ENCODE data around the gene TLE2.
A peak's percentile ranks its signal among the peaks of the same experiment; 100 is the strongest.

Gene TLE2

DNA sequence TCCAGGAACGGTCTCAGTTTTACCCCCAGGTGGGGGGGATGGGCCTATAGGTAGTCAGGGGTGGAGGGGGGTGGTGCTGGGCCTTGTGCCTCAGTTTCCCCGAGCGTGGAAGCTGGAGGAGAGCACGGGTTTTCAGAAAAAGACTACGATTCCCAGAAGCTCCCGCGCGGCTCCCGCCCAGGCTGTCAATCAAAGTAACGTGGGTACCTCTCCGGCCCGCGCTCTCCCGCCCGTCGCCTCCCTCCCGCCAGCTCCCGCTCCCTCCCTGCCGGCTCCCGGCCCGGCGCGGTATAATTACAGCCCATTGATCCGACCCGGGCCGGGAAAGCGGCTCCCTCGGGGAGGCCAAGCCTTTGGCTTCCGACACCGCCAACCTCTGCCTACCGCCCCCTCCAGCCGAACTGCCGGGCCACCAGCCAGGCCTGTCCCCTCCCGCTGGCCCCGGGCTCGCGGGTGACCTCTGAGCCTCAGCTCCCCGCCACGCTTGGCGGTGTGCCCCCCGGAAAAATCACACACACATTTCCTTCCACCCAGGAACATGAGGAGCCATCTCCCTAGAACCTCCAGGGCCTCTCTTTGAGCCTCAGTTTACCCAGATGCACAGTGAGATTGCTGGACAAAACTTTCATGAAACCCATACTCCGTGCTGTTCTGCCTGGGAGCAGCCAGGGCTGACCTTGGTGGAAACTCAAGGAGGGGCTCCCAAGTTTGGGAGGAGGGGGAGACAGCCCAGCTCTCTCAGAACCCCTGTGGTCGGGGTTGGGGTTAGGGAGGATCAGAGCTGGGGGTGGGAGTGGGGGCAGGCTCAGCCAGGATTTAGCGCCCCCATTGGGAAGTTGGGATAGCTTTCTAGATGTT is 7.3 kb upstream of the TLE2 start:
- peak; percentile 85 for DNase-seq

DNA sequence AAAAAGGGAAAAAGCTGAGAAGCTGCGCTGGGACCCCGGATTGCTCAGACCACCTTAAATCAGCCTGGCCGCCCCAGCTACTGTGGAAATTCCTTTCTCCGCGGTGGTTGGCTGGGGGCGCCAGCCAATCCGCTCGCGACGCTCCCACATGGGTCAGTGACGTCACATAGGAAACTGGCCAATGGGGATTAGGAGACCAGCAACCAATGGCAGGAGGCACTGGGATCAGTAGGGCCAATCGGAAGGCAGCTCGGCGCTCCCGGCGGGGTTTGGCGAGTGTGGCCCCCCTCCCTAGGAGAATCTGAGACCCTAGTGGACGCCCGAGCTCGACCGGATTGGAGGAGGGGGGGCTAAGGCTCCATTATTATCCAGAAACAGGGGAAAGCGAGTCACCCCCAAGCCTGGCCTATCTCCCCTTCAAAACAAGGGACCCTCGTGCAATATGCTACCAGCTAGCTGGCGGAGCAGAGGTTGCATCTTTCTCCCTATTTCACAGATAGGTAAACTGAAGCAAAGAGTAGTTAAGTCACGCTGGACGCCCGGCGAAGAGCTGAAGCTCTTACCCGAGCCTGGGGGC is 6.5 kb upstream of the TLE2 start:
- DNase-seq, result peak; percentile 97

DNA sequence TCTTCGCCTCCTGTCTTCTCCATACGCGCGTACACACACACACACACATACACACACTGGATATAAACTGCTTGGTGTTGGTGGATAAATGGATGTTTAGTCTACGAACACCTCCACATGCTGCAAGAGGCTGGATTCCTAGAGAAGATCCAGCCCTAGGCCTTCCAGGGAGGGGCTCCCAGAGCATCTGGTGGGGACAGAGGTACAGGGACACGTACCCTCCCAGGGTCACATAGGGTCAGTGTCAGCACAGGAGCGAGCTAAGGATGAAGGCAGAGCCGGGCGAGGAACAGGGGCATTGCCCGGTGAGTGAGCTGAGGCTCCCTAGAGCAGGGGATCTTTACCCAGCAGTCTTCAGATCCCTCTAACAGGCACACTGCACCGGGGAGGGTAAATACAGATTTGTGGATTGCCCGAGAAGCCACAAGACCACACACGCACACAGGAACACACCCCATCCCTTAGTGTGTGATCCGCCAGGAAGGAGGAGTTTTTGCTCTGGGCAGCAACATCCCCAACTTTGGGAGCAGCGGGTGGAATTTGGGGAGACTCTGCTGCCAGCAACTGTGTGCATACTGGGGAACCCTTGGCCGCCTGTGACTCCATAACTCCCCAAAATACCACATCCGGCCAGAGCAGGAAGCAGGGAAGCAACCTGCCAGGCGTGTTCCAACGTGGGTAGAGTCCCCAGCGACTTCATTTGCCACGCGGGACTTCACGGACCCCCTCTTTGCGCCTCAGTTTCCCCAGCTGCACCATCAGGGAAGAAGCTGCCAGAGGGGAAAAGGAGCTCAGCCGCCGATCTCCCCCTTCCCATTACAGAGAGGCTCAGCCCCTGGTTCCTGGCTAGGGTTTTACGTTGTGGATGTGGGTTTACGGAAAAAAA is 5.8 kb upstream of the TLE2 start:
- no peak for DNase-seq

DNA sequence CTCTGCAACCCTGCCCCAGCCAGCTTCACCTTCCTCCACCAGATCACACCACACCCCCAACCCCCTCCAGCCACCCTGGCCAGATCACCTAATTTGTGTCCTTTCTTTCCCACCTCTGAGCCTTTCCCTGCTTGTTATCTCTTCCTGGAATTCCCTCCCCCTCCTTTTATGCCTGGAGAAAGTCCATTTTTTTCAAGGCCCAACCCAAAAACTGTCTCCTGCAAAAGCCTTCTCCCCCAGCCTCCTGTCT is 5.3 kb upstream of the TLE2 start:
- DNase-seq, result no peak

DNA sequence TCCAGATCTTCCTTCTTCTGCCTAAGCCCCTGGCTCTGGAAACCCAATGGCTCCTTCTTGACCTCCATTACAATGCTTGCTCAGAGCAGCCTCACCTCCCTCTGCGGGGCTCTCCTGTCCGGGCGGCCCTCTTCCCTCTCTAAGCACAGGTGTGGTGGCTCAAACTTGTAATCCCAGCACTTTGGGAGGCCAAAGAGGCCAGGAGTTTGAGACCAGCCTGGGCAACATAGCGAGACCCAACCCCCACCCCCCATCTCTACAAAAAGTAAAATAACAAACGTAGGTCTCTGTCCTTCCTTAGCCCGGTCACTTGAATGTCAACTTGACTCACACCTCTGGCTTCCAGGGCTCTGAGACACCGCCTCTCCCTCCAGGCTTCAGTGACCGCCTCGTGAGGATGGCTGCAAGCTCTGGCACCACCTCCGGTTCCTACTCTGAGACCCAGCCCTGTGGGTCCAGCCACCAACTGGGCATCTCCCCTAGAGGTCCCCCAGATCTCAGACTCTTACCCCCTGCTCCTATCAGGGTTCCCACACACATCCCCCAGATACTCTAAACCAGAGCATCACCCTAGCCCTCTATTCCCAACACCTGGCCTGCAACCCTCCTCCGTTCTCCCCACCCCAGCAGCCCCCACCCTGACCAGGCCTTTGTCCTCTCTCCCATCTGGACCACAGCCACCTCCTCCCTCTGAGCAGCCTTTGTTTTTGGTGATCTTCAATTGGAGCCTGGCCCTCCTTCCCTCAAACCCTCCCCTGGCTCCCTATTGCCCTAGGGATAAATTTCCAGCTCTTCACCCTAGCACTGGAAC is 4.7 kb upstream of the TLE2 start:
- DNase-seq, result no peak

DNA sequence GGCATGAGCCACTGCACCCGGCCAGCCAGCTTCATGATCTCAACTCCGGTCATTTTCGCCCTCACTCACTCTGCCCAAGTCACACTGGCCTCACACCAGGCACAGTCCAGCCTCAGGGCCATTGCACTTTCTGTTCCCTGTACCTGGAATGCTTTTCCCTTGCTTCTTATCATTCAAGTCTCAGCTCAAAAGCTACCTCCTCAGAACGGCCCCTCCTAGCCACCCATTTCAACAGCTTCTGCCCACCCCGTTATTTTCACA is 2.5 kb upstream of the TLE2 start:
- no peak for DNase-seq

DNA sequence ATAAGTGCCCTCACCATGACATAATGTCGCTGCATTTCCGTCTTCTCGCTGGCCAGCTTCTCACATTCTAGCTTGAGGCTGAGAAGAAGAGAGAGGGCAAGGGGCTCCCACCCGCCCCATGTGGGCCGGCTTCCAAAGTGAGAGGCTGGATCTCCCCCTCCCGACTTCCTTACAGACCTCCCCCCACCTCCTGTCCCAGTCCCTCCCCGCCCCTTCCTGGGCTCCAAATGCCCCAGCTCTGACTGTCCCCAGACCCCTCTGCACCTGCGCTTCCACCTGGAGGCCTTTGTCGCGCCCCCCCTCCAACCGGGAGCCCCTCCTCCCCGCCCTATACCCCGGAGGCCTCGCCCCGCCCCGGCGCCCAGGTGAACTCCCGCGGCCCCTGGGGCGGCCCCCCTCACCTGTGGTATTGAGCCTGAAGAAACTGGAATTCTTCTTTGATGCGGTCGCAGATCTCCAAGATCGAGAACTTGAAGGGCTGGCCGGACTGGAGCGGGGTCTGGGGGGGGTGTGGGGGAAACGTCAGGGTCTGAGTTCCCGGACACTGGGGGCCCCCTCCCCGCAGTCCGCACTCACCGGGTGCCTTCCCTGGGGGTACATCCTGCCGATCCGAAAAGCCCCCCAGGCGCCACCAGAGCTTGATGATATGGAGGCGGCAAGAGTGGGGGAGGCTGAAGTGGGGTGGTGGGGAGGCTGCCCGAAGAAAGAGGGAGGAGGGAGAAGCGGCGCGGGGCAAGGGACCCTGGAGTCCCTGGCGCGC is 595 bp downstream of the TLE2 start:
- no peak for DNase-seq

DNA sequence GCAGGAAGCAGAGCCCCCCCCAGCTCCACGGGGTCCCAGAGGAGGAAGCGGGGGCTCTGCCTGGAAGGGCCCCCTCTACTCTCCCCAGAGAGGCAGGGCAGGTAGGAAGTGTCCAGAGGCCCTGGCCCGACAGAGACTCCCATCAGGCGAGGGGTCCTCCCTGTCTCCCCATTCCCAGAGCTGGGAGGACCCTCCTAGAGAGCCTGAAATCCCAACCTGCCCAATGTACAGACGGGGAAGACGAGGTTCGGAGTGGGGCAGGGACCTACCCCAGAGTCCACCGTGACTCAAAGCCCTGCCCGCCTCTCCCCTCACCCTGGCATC is 1.1 kb downstream of the TLE2 start:
- DNase-seq, result no peak

DNA sequence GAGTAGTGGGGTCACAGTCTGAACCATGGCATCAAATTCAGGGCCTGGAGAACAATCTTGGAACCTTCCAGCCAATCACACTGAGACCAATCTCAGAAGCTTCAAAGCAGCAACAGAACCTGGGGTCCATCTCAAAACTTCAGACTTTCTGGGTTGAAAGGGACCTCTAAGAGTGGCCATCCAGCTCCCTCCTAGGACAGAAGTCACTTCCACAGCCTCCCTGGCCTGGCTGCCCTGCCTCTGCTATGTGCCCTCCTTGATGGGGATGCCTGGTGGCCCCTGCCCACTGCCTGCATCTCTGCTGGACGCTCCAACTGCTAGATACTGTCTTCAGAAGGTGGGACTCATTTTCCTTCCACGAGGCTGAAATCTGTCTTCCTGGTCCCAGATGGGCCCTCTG is 1.8 kb downstream of the TLE2 start:
- DNase-seq, result no peak

DNA sequence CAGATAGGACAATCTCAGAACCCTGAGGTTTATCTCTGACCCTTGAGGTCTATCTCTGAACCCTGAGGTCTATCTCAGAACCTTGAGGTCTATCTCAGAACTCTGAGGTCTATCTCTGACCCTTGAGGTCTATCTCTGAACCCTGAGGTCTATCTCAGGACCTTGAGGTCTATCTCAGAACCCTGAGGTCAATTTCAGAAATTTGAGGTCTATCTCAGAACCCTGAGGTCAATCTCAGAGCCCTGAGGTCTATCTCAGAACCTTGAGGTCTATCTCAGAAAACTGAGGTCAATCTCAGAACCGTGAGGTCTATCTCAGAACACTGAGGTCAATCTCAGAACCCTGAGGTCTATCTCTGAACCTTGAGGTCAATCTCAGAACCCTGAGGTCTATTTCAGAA is 2.3 kb downstream of the TLE2 start:
- DNase-seq, result no peak

DNA sequence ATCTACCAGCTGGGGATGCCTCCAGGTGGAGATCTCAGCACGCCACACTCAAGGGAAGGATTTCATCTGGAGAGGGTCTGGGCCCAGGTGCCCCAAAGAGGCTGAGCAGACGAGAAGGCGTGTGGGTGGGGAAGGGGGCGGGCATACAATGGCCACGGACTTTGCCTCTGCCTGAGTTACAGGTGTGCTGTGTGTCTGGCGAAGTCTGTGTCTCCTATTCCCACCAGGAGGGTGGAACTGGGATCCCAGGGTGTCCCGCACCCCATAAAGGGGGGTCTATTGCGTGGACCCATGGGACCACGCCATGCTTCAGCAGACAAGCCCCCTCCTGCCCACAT is 3.6 kb downstream of the TLE2 start:
- DNase-seq, result no peak

DNA sequence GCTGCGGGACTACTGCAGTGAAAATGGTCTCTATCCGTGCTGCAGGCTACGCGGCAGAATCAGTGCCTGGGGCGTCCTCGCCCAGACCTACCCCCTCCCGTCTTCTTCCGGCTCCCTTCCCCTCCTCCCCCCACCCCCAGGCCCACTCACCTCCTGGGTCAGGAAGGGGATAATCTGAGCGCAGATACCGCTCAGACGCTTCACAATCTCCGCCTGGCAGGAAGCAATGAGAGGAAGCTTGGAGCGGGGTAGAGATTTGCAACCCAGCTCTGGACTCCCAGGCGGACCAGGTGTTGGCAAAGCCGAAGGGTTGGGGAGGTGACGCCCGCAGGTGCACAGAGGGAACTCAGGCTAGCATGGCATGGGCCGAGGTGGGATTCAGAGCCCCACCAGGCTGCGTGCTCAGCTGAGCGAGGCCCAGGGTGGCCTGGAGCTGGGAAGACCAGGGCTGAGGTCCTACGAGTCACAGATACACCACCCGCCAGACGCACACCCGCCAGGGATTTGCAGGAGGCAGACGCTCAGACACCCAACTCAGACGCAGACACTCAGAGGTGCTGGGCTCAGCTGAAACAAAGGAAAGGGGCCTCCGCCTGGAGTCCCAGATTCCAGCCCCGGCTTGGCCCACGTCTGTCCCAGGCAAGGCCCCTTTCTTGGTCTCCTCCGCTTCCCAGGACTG is 4.1 kb downstream of the TLE2 start:
- DNase-seq, result no peak

DNA sequence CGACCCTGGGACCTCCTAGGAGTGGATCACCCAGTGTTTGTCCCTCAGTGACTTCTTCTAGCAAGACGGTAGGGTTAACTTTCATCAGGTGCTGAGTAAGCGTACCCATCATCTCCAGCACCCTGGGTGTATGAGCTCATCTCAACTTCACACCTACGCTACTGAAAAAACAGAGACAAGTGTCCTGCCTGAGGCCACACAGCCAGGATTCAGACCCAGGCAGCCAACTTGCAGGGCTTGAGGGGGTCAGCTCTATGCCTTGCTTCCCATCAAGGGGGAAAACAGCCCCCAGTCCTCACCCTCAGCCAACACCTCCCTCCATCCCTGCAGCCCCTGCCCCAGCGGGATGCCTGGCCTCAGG is 4.6 kb downstream of the TLE2 start:
- no peak for DNase-seq

DNA sequence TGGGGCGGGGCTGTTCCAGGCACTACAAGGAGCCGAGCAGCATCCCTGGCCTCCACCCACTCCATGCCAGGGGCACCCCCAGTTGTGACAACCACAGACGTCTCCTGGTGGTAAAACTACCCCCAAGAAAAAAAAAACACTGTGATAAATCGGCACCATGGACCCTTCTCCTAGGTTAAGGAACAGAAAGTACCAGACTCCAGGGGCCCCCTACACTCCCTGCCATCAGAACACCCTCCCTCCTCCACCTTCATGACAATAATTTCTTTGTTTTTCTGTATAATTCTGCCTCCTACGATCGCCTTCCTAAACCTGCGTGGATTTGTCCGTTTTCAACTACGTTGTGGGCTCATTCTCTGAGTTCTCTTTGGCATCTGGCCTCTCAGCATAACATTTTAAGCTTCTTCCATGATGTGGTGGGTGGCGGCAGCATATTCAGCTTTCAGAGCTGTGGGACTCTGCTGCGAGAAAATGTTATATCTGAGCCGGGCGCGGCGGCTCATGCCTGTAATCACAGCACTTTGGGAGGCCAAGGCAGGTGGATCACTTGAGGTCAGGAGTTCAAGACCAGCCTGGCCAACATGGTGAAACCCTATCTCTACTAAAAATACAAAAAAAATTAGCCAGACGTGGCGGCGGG is 8.6 kb downstream of the TLE2 start:
- no peak for DNase-seq

DNA sequence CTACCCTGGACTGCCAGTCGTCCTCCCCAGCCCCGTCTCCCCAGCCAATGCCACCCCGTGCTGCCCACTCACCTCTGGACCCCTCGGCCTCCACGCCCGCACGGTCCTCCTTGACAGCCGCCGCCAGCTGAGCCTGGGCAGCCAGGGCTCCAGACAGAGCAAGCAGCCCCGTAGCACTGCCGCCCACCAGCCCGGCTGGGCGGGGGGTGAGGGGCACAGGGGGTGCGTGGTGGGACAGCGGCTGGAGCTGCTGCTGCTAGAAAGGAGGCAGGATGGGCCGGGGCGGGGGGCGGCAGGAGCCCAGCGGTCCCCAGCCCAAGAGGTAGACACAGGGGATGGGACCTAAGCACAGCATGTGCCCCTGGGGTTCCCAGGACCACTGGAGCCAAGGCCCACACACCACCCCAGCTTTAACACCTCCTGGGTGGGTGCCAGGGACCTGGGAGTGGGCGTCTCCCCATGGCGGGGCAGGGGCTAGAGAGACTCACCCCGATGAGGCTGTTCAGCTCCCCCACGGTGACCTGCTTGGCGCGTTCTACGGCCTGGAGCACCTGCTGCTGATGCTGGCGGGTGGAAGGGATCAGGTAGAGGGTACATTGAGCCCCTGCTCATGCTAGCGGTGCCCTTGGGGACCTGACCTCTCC is 9.7 kb downstream of the TLE2 start:
- DNase-seq, result no peak

DNA sequence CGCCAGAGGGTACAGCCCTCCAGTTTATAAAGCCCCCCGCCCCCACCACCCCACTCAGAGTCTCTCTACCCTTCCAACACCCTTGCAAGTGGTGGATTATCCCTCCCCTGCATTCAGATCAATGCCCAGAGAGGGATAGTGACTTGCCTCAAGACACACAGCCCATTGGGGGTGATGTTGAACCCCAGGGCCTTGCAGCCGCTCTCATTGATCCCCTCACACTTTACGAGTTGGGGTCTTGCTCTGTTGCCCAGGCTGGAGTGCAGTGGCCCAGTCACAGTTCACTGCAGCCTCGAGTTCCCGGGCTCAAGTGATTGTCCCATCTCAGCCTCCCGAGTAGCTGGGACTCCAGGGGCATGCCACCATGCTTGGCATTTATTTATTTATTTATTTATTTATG is 11.2 kb downstream of the TLE2 start:
- no peak for DNase-seq

DNA sequence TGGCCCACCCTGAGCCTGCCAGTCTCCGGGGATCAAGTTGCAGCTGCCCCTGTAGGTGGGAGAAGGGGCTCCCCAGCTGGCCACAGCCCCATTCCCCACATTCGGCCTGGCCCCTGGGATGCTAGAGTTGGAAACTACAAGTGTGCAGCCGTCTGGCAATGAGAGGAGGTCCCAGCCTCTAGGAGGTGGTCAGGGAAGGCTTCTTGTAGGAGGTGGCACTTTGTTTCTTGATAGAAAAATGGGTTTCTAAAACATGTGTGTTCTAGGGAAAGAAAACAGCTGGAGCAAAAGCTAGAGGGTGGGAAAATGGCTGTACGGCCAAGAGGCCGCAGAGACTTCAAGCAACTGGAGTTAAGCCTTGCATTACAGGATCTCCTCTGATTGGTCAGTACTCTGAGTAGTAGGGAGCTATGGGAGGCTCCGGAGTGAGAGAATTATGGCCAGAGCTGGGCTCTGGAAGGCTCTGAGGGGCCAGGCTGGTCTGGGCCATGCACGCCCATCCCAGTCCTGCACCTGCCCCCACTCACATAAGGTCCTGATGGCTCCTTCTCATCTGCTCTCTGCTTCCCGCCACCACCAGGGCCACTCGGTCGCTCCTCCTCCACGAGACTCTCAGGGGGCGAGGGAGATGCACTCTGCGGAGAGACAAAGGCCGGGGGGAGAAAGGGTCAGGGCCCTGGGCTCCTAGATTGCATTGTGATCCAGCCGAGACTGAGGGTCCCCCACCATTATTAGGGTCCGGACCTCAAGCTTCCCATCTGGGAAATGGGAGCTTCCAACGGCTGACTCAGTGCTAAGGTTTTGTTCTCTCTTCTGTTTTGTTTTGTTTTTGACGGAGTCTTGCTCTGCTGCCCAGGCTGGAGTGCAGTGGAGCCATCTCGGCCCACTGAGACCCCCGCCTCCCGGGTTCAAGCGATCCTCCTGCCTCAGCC is 13.7 kb downstream of the TLE2 start:
- no peak for DNase-seq

DNA sequence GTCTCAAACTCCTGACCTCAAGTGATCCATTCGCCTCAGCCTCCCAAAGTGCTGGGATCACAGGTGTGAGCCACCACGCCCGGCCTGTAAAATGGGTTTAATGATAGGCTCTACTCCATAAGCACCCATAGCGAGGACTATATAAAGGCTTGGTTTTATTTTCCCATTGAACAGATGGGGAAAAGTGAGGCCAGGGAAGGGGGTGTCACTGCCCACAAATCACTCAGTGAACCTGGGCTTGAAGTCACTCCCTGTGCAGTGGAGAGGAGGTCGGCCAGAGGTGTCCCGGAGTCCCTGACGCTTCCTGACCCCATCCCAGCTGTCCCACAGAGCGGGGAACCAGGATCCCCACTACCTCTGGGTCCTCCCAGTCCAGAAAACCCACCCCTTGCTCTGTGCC is 14.9 kb downstream of the TLE2 start:
- DNase-seq, result no peak

DNA sequence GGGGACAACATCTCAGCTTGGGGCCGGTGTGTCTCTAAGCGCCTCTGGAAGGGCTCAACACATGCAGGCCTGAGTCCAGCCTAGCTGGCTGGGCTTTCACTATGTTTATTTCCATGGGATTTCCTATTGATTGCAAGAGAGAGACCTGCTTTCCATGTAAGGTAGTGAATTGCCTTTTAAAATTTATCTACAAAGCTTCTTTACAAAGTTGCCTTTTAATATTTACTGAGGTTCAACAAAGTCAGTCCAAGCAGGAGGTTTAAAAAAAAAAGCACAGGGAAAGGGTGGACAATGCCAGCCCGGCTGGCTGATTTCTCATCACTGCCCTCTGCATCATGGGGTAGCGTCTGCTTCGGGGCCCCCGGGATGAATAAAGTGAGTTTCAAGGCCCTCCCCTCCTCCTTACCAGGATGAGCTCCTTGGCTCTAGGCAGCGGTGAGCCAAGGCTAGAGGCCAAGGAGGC is 15.8 kb downstream of the TLE2 start:
- no peak for DNase-seq

DNA sequence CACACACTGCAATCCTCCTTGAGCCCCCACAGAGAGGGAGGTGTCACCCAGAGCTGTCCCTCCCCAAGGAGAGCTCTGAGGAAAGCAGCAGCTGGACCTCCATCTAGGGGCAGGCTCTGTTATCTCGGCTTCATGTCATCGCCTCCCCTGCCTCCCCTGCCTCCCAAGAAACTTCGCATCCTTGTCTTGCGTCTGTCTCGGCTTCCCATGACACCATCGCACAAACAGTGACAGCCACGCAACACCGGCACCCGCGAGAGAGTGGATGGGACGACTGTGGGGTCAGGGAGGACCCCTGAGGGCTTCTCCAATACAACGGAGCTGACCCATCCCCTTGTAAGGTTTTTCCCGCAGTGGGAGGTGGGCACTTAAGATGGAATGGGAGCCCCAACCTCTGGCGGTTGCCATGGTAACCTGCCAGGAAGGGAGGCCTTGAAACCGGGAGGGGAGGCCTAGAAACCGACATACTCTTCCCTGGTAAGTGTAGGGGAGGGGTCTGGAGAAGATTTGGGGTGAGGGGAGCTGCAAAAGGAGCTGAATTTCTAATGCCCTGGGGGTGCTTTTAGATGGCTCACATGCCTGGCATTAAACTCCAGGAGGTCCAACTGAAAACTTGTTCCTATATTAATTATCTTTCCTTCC is 16.3 kb downstream of the TLE2 start:
- DNase-seq, result no peak
